HL-60 (cell line): ENCODE measurements around the gene ACSM2A.
"Not testable (repeated sequence)": the region's sequence is repeated elsewhere in the genome, so short reads cannot be mapped to it uniquely, and the experiment has no call there.

Source experiments
- CTCF ChIP-seq: IDR thresholded peaks from one replicate; pipeline ENCODE4 v1.5.1; 2011; ENCODE audit warnings: low read length, control low read depth, inconsistent platforms; ENCODE audit not compliant: insufficient read depth
- GABPA ChIP-seq: IDR thresholded peaks from 2 replicates; pipeline ENCODE4 v1.6.1; 2012; ENCODE audit warnings: low read depth
- REST ChIP-seq: IDR thresholded peaks from 2 replicates; pipeline ENCODE4 v1.6.1; 2012; ENCODE audit warnings: low read depth; ENCODE audit not compliant: insufficient replicate concordance

GRCh38 chr16:20446652-20447393 lies 4.5 kb upstream of the ACSM2A start:
- not testable (repeated sequence) for TF ChIP-seq REST, CTCF, GABPA
